HG03045 (cell line): ENCODE results near the gene ZNF550.

Source experiments
- ATAC-seq: cut with Tn5 transposase; IDR thresholded peaks from one replicate; pipeline ENCODE4 v1.9.1; 2021; ENCODE audit warnings: mild to moderate bottlenecking, moderate library complexity; ENCODE audit not compliant: unreplicated experiment

ZNF550 gene

GRCh38 chr19:57559404-57560025 lies at the start of gene ZNF550:
Gene ZNF550, minus strand, starts transcription at chr19:57559863. Its CDS starts 181 bp downstream, at chr19:57559682.
- ATAC-seq, result peak; percentile 91

GRCh38 chr19:57606931-57607330 lies 47.3 kb upstream of the ZNF550 start:
- no peak for ATAC-seq

- peak; percentile 72 for ATAC-seq
Measured at GRCh38 chr19:57599761-57600383, 40.2 kb upstream of the ZNF550 start, which contains the start of gene ZNF530. Gene ZNF530, plus strand, starts transcription at chr19:57599885. Its CDS starts 4,461 bp downstream, at chr19:57604346.

GRCh38 chr19:57599377-57599760 lies 39.7 kb upstream of the ZNF550 start:
- ATAC-seq, result no peak

- no peak for ATAC-seq
Measured at GRCh38 chr19:57587529-57587928, 27.9 kb upstream of the ZNF550 start.

GRCh38 chr19:57583521-57584416 lies 24.1 kb upstream of the ZNF550 start, which contains the start of gene ZIK1:
Gene ZIK1, plus strand, starts transcription at chr19:57584145. Its CDS starts 212 bp downstream, at chr19:57584357.
- ATAC-seq, result peak; percentile 84

- ATAC-seq, result no peak
Measured at GRCh38 chr19:57583104-57583520, 23.4 kb upstream of the ZNF550 start.

GRCh38 chr19:57578487-57579205 lies 19.0 kb upstream of the ZNF550 start, which contains the start of gene ZNF416:
Gene ZNF416, minus strand, starts transcription at chr19:57578911. Its CDS starts 207 bp downstream, at chr19:57578704.
- peak; percentile 84 for ATAC-seq

GRCh38 chr19:57576661-57577060 lies 17.0 kb upstream of the ZNF550 start:
- ATAC-seq, result no peak

- no peak for ATAC-seq
Measured at GRCh38 chr19:57572415-57572947, 12.8 kb upstream of the ZNF550 start.

GRCh38 chr19:57570707-57571106 lies 11.0 kb upstream of the ZNF550 start:
- no peak for ATAC-seq

- ATAC-seq, result no peak
Measured at GRCh38 chr19:57566396-57567265, 7.0 kb upstream of the ZNF550 start.

- ATAC-seq, result no peak
Measured at GRCh38 chr19:57563547-57563946, 3.9 kb upstream of the ZNF550 start.

- ATAC-seq, result peak; percentile 12
Measured at GRCh38 chr19:57560049-57560491, 407 bp upstream of the ZNF550 start.

- no peak for ATAC-seq
Measured at GRCh38 chr19:57559008-57559403, 657 bp downstream of the ZNF550 start.

- ATAC-seq, result no peak
Measured at GRCh38 chr19:57558525-57558924, 1.1 kb downstream of the ZNF550 start.

- ATAC-seq, result no peak
Measured at GRCh38 chr19:57557659-57558058, 2.0 kb downstream of the ZNF550 start.

GRCh38 chr19:57552432-57552831 lies 7.2 kb downstream of the ZNF550 start:
- ATAC-seq, result no peak

GRCh38 chr19:57546513-57546912 lies 13.2 kb downstream of the ZNF550 start:
- no peak for ATAC-seq
